ENCODE data around the gene ZGPAT.

ZGPAT gene

DNA sequence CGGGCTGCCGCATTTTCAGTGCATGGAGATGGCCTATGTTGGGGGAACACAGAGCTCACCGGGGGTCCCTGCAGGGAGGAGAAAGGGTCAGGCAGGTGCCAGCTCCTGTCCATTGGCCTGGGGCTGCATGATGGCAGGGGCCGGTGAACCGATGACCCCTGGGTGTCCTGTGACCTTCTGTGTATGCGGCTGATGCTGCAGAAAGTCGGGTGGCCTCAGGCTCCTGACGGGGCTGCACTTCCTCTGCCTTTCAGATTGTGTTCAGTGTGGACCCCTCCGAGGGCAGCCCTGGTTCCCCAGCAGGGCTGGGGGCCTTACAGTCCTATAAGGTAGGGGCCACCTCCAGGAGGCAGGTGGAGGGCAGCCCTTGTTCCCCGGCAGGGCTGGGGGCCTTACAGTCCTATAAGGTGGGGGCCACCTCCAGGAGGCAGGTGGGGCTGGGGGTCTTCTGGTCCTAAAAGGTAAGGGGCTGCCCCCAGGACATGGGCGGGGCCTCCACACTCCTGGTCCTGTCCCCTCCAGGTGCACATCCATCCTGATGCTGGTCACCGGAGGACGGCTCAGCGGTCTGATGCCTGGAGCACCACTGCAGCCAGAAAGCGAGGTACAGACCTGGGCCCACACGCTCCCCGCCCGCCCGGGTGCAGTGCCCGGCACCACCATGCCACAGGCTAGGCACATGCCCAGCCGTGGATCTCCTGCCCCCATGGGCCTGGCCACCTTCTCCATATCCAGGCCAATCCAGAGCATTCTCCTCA, 22.4 kb upstream of the ZGPAT start:
- TF ChIP-seq, protein P1, sequence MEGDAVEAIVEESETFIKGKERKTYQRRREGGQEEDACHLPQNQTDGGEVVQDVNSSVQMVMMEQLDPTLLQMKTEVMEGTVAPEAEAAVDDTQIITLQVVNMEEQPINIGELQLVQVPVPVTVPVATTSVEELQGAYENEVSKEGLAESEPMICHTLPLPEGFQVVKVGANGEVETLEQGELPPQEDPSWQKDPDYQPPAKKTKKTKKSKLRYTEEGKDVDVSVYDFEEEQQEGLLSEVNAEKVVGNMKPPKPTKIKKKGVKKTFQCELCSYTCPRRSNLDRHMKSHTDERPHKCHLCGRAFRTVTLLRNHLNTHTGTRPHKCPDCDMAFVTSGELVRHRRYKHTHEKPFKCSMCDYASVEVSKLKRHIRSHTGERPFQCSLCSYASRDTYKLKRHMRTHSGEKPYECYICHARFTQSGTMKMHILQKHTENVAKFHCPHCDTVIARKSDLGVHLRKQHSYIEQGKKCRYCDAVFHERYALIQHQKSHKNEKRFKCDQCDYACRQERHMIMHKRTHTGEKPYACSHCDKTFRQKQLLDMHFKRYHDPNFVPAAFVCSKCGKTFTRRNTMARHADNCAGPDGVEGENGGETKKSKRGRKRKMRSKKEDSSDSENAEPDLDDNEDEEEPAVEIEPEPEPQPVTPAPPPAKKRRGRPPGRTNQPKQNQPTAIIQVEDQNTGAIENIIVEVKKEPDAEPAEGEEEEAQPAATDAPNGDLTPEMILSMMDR (IDR thresholded peaks at IDR 0.05; ENCODE audit: low read depth, low read length): no peak
- H3K4me3 ChIP-seq (replicated peaks in 1 of 2; ENCODE audit: low read depth in 2 of 2, low read length in 2 of 2): no peak overlapping the region
- DNase-seq (ENCODE audit: low read depth in 2 of 2): no peak

DNA sequence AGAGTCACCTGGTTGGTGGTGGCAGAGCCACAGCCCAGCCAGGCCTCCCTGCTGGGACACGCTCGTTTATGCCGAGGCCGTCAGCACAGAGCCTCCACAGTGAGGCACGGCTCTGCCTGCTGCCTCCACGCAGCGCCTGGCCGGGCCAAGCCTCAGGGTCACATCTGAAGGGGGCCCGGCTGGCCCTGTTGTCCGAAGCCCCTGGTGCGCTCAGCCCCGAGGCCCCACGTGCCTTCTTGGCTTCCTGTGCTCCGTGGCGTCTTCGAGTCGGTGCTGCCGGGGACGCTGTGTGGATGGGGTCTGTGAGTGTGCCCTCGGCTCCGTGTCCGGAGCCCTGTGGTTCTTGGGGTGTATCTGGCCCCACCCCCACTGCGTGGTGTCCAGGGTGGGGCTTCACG, 21.7 kb upstream of the ZGPAT start:
- no peak for DNase-seq (ENCODE audit: low read depth in 2 of 2)
- no peak overlapping the region for H3K4me3 ChIP-seq (replicated peaks in 1 of 2; ENCODE audit: low read depth in 2 of 2, low read length in 2 of 2)
- TF ChIP-seq, protein P1 (IDR thresholded peaks at IDR 0.05; ENCODE audit: low read depth, low read length): no peak

DNA sequence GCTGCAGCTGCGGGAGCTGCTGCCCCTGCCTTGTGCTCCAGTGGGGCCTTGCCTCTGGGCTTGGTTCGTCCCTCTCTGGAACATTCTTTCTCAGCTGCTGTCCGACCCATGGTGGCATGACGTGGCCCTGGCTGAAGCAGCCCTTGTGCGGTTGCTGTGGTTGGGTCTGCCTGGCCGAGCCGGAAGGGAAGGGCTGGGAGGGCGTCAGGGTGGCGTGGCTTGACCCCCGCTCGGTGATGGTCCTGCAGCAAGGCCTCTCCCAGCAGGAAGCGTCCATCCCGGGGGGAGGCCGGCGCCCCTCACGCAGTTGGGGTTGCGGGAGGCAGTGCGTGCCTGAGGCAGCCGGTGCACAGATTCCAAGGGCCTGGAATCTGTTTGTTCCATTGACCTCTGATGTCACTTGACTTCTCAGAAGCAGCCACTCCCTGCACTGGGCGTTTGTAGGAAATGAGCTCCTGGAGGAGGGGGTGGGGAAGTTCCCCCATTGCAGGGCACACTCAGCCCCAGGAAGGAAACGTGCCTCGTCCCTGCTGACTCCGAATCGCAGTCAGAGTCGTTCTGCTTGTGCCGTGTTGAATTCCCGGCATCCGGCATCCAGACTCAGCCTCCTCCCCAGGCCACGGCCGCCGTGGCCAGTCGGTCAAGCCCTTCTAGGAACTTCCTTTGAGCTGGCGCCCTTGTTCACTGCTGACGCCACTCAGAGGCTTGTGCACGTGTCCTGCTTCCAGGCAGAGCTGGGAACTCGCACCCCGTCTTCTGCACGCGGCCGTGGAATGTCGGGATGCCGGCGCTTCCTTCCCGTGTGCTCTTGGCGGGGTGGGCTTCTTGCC, 21.1 kb upstream of the ZGPAT start:
- DNase-seq (ENCODE audit: low read depth in 2 of 2): peak; percentile 92 to 93
- no peak overlapping the region for H3K4me3 ChIP-seq (replicated peaks in 1 of 2; ENCODE audit: low read depth in 2 of 2, low read length in 2 of 2)
- TF ChIP-seq, protein P1 (IDR thresholded peaks at IDR 0.05; ENCODE audit: low read depth, low read length): no peak

DNA sequence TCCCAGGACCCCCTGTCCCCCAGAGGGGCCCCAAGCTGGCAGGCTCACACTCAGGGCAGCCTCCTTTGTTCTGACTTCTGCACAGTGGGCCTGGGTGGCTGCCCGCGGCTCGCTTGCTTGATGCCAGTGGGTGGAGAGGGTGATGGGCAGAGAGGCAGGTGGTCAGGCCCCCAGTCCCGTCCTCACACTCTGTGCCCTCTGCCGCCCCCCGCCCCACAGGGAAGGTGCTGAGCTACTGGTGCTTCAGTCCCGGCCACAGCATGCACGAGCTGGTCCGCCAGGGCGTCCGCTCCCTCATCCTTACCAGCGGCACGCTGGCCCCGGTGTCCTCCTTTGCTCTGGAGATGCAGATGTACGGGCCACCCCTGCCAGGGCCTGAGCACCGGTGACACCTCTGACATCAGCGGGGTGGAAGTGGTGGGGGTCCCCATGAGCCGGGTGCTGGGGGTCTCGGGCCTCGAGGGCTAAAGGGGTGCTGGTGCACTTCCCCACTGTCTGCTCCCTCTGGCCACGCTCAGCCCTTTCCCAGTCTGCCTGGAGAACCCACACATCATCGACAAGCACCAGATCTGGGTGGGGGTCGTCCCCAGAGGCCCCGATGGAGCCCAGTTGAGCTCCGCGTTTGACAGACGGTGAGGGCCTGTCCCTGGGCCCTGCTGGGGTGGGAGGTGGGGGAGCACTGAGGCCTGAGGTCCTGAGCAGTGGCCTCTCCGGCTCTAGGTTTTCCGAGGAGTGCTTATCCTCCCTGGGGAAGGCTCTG, 20.2 kb upstream of the ZGPAT start:
- TF ChIP-seq, protein P1 (IDR thresholded peaks at IDR 0.05; ENCODE audit: low read depth, low read length): no peak
- DNase-seq (ENCODE audit: low read depth in 2 of 2): no peak
- no peak overlapping the region for H3K4me3 ChIP-seq (replicated peaks in 1 of 2; ENCODE audit: low read depth in 2 of 2, low read length in 2 of 2)

DNA sequence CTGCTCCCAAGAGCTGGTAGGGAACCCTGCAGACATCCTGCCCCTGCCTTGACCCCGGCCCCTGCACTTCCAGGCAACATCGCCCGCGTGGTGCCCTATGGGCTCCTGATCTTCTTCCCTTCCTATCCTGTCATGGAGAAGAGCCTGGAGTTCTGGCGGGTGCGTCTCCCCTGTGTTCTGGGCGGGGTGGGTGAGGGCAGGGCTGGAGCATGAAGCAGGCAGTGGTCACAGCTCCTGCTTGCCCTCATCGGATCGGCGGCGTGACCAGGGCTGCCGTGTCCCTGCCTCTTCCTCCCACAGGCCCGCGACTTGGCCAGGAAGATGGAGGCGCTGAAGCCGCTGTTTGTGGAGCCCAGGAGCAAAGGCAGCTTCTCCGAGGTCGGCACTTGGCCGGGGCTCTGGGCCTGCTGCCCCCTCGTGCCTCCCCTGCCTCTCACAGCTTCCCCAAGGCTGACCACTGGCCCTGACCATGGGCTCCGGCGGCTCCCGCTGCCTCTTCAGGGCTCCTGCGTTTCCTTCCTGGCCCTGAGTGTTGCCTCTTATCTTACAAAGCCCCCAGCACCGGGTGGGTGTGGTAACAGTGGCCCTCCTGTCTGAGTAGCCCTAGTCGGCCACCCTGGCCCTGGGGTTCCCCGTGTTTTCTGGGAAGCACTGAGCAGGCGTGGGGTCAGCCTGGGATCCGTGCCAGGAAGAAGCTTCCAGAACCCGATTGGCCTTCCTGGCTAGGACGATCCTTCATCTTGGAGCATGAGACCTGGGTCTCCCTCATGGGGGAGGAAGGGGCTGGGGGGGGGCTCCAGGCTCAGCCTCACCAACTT, 19.4 kb upstream of the ZGPAT start:
- no peak overlapping the region for H3K4me3 ChIP-seq (replicated peaks in 1 of 2; ENCODE audit: low read depth in 2 of 2, low read length in 2 of 2)
- DNase-seq (ENCODE audit: low read depth in 2 of 2): no peak
- TF ChIP-seq, protein P1 (IDR thresholded peaks at IDR 0.05; ENCODE audit: low read depth, low read length): no peak
